PC-9 (cell line): ENCODE measurements around the gene MAMLD1. TPM values are rescaled to one million over a fixed set of nuclear protein-coding genes. Genes with fewer than 3 reads are reported as not detected.

Experiments
- BruUV-seq: library from RNA; stranded (reverse); fragments of 400-500 nt; replicated peaks from 2 replicates; lab custom pipeline; 2021; lab: Mats Ljungman, UMichigan
- CTCF ChIA-PET: fragments of 300-600 bp; sonication (Branson Sonifier 250); formaldehyde crosslinking; loops from one replicate; lab custom pipeline; 2022; ENCODE audit warnings: antibody characterized with exemption; lab: Charles Lee
- POLR2A ChIA-PET: fragments of 300-600 bp; sonication (Branson Sonifier 250); formaldehyde crosslinking; loops from one replicate; lab custom pipeline; 2022; ENCODE audit warnings: antibody characterized with exemption; ENCODE audit not compliant: unreplicated experiment; lab: Charles Lee
- DNase-seq, 2 experiments: peaks; one replicate each; pipeline versions ENCODE4 v3.0.0 to v3.0.0-alpha.2; 2015 to 2022; ENCODE audit warnings: mixed read lengths in 1 of 2
- H2AFZ ChIP-seq: fragments of 200-600 bp; sonication (generic); 2 replicates; pipeline ENCODE4 v1.8.1; 2017; ENCODE audit warnings: antibody characterized with exemption
- H3F3A ChIP-seq: fragments of 200-600 bp; sonication (generic); 2 replicates; pipeline ENCODE4 v1.8.1; 2017; ENCODE audit warnings: antibody characterized with exemption, mild to moderate bottlenecking, low read depth; ENCODE audit not compliant: insufficient read depth
- H3K27ac ChIP-seq: fragments of 200-600 bp; sonication (generic); 2 replicates; pipeline ENCODE4 v1.6.1; 2016; ENCODE audit warnings: mixed run types
- H3K27me3 ChIP-seq: fragments of 200-600 bp; sonication (generic); 2 replicates; pipeline ENCODE4 v1.6.1; 2016; ENCODE audit warnings: low read depth, mixed run types; ENCODE audit not compliant: insufficient read depth
- H3K36me3 ChIP-seq: fragments of 200-600 bp; sonication (generic); 2 replicates; pipeline ENCODE4 v1.6.1; 2016; ENCODE audit warnings: low read depth, mixed run types
- H3K4me1 ChIP-seq: fragments of 200-600 bp; sonication (generic); replicated peaks from 2 replicates; pipeline ENCODE4 v1.6.1; 2016; ENCODE audit warnings: mixed run types; ENCODE audit not compliant: insufficient read depth
- H3K4me2 ChIP-seq: fragments of 200-600 bp; sonication (generic); 2 replicates; pipeline ENCODE4 v1.6.1; 2017; ENCODE audit warnings: mixed run types
- H3K4me3 ChIP-seq: fragments of 200-600 bp; sonication (generic); 2 replicates; pipeline ENCODE4 v1.6.1; 2016; ENCODE audit warnings: mixed run types
- H3K79me2 ChIP-seq: fragments of 200-600 bp; sonication (generic); 2 replicates; pipeline ENCODE4 v1.6.1; 2017; ENCODE audit warnings: low read depth, mixed run types
- H3K9me2 ChIP-seq: fragments of 200-600 bp; sonication (generic); 2 replicates; pipeline ENCODE4 v1.8.1; 2017; ENCODE audit warnings: mild to moderate bottlenecking; ENCODE audit not compliant: insufficient read depth
- H3K9me3 ChIP-seq: fragments of 200-600 bp; sonication (generic); 2 replicates; pipeline ENCODE4 v1.8.1; 2016; ENCODE audit warnings: low read depth; ENCODE audit not compliant: insufficient read depth
- H4K20me1 ChIP-seq: fragments of 200-600 bp; sonication (generic); 2 replicates; pipeline ENCODE4 v1.8.1; 2017; ENCODE audit not compliant: insufficient read depth
- CTCF ChIP-seq: fragments of 200-600 bp; sonication (generic); conservative IDR thresholded peaks from 2 replicates; pipeline ENCODE4 v1.6.1; 2017; ENCODE audit warnings: mixed run types, antibody characterized with exemption, mild to moderate bottlenecking, moderate library complexity
- EZH2 ChIP-seq: fragments of 200-600 bp; sonication (generic); IDR thresholded peaks from 2 replicates; pipeline ENCODE4 v1.8.0; 2017; ENCODE audit warnings: antibody characterized with exemption, low read depth
- intact Hi-C: fragments of 100-400 bp; cut with micrococcal nuclease; formaldehyde crosslinking; loops from one replicate; pipeline ENCODE4 v1.10.0; 2022; ENCODE audit not compliant: unreplicated experiment
- total RNA-seq: library from RNA; stranded (reverse); gene quantifications from 2 replicates; pipeline ENCODE4 v1.2.3, GENCODE V29; 2021

Gene MAMLD1
- total RNA-seq, 1 experiment from 2014 or later: 2.5 TPM

- BruUV-seq: no TSS peak
- peaks cover 12% of the 10 kb centered on the region for H3K4me1 ChIP-seq
- DNase-seq: no peak
- peaks cover 9% of the 10 kb centered on the region for H3F3A ChIP-seq
- H3K27me3 ChIP-seq: no peaks in the 10 kb centered on the region
- H2AFZ ChIP-seq: no peak overlapping the region
- H4K20me1 ChIP-seq: no peaks in the 10 kb centered on the region
- H3K27ac ChIP-seq: no peak overlapping the region
- no peaks in the 10 kb centered on the region for H3K9me2 ChIP-seq
- no peaks in the 10 kb centered on the region for H3K79me2 ChIP-seq
- ChIA-PET POLR2A (no interaction called here), CTCF (no interaction called here)
- H3K36me3 ChIP-seq: no peaks in the 10 kb centered on the region
- H3K4me2 ChIP-seq: no peak overlapping the region
- H3K9me3 ChIP-seq: no peaks in the 10 kb centered on the region
- TF ChIP-seq EZH2 (no peak), CTCF (no peak)
- no peak overlapping the region for H3K4me3 ChIP-seq
- intact Hi-C loops: loop anchor here (5.0 to 10.0 kb wide), 3 partner anchors 100 to 525 kb away; no protein-coding TSS in a partner anchor
Measured at GRCh38 chrX:150487369-150488094, 124.4 kb downstream of the MAMLD1 start.

- no peaks in the 10 kb centered on the region for H3K27me3 ChIP-seq
- CTCF ChIA-PET: no interaction called here
- no peak overlapping the region for H2AFZ ChIP-seq
- no peak for TF ChIP-seq CTCF
- no peak for TF ChIP-seq EZH2
- H3K27ac ChIP-seq: no peak overlapping the region
- H3F3A ChIP-seq: no peaks in the 10 kb centered on the region
- no peaks in the 10 kb centered on the region for H4K20me1 ChIP-seq
- DNase-seq: no peak
- intact Hi-C loops: loop anchor here (5.0 to 10.0 kb wide), 3 partner anchors 98 to 527 kb away; no protein-coding TSS in a partner anchor
- H3K9me2 ChIP-seq: no peaks in the 10 kb centered on the region
- no TSS peak for BruUV-seq
- no peak overlapping the region for H3K4me3 ChIP-seq
- no peaks in the 10 kb centered on the region for H3K36me3 ChIP-seq
- no peaks in the 10 kb centered on the region for H3K4me1 ChIP-seq
- POLR2A ChIA-PET: no interaction called here
- no peaks in the 10 kb centered on the region for H3K79me2 ChIP-seq
- no peak overlapping the region for H3K4me2 ChIP-seq
- no peaks in the 10 kb centered on the region for H3K9me3 ChIP-seq
Measured at GRCh38 chrX:150489359-150490015, 126.4 kb downstream of the MAMLD1 start.

- intact Hi-C loops: no loop called here
- TF ChIP-seq EZH2 (no peak), CTCF (no peak)
- Histone ChIP-seq H3K4me3 (no peak overlapping the region), H3K27me3 (no peaks in the 10 kb centered on the region), H3K4me1 (no peaks in the 10 kb centered on the region), H3K4me2 (no peak overlapping the region), H3K36me3 (no peaks in the 10 kb centered on the region), H4K20me1 (no peaks in the 10 kb centered on the region), H3K9me3 (no peaks in the 10 kb centered on the region), H3K79me2 (no peaks in the 10 kb centered on the region), H3K27ac (no peak overlapping the region), H2AFZ (no peak overlapping the region), H3F3A (no peaks in the 10 kb centered on the region), H3K9me2 (no peaks in the 10 kb centered on the region)
- ChIA-PET CTCF (no interaction called here), POLR2A (no interaction called here)
- no TSS peak for BruUV-seq
- DNase-seq: no peak
Measured at GRCh38 chrX:150495496-150495895, 132.4 kb downstream of the MAMLD1 start.
